MM.1S (cell line): ENCODE data around the gene TRAM2.

Source experiments
- EZH2 ChIP-seq: fragments of 300-600 bp; sonication (generic); optimal IDR thresholded peaks from 2 replicates; pipeline ENCODE3; 2017; ENCODE audit warnings: low read depth, mild to moderate bottlenecking, antibody characterized with exemption, low read length, mixed read lengths
- EZH2phosphoT487 ChIP-seq: fragments of 300-600 bp; sonication (generic); IDR thresholded peaks from 2 replicates; pipeline ENCODE4 v1.6.1; 2018; ENCODE audit warnings: antibody characterized with exemption, low read length
- TF ChIP-seq, protein P1 (sequence below): fragments of 300-600 bp; sonication (generic); IDR thresholded peaks from 2 replicates; pipeline ENCODE4 v1.5.1; 2016; ENCODE audit warnings: antibody characterized with exemption, low read length, mixed read lengths

- TF ChIP-seq EZH2 (no peak), EZH2phosphoT487 (no peak)
- TF ChIP-seq, protein P1, sequence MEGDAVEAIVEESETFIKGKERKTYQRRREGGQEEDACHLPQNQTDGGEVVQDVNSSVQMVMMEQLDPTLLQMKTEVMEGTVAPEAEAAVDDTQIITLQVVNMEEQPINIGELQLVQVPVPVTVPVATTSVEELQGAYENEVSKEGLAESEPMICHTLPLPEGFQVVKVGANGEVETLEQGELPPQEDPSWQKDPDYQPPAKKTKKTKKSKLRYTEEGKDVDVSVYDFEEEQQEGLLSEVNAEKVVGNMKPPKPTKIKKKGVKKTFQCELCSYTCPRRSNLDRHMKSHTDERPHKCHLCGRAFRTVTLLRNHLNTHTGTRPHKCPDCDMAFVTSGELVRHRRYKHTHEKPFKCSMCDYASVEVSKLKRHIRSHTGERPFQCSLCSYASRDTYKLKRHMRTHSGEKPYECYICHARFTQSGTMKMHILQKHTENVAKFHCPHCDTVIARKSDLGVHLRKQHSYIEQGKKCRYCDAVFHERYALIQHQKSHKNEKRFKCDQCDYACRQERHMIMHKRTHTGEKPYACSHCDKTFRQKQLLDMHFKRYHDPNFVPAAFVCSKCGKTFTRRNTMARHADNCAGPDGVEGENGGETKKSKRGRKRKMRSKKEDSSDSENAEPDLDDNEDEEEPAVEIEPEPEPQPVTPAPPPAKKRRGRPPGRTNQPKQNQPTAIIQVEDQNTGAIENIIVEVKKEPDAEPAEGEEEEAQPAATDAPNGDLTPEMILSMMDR: no peak
Observed at GRCh38 chr6:52557389-52558265, 19.2 kb downstream of the TRAM2 start.
